NCI-H187 treated with DMSO at 0.1 percent for 48 hours (cell line): ENCODE results near the gene ZYX.
"Not testable (repeated sequence)": the region's sequence is repeated elsewhere in the genome, so short reads cannot be mapped to it uniquely, and the experiment has no call there.

Experiments
- DNase-seq: peaks from one replicate; lab custom pipeline; 2025; lab: John Stamatoyannopoulos, UW

Gene ZYX

DNA sequence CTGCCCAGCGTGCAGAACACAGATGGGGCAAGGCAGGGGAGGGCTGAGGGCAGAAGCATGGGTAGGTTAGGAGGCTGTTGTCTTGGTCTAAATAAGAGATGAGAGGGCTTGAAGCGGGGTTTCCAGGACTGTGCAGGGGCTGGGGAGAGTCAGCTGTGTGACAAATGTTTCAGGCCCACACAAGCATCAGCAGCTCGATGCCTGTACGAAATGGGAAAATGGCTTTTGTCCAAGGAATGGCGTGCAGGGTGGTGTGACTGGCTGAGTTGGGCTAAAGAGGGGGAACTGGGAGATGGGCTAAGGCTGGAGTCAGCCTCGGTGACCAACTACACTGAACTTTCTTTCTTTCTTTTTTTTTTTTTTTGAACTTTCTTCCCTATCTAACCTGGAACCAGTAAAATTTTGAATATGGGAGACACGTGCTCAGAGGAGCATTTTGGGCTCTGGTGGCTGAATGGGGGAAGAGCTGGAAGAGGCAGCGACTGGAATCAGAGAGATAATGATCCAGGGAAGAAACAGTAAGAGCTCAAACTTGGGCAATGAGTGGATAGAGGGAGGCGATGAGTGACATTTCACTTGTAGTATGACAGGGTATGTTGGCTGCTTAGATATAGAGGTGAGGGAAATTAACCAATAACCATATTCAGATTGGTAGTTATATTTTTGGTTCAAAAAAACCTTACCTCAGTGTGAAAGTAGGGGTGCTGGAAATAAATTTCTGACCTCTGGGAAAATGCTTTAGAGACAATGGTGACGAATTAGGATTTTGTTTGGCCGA lies 37.7 kb downstream of the ZYX start:
- no peak for DNase-seq

DNA sequence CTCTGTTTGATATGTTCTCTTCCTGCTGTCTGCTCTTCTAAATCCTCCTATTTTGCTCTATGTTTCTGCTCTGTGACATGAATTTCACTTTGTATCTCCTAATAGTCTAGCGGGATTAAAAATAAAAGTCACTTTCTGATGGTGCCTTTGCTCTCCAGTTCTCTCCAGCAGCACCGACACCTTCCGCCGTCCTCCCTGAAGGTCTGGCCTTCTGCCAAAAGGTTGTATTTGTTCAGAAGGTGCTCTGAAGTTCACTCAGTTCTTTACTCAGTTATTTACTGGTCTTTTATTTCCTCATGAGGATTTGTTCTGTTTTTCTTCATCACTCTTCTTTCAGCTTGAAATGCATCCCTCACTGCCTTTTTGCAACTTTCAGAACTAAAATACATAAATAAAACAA lies 38.7 kb downstream of the ZYX start:
- DNase-seq: no peak

DNA sequence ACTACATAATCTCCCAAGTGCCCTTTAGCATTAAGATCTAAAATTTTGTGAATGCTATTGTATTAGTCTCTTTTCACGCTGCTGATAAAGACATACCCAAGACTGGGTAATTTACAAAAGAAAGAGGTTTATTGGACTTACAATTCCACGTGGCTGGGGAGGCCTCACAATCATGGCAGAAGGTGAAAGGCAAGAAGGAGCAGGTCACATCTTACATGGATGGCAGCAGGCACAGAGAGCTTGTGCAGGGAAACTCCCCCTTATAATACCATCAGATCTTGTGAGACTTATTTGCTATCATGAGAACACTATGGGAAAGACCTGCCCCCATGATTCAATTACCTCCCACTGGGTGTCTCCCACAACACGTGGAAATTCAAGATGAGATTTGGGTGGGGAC lies 39.5 kb downstream of the ZYX start:
- not testable (repeated sequence) for DNase-seq

DNA sequence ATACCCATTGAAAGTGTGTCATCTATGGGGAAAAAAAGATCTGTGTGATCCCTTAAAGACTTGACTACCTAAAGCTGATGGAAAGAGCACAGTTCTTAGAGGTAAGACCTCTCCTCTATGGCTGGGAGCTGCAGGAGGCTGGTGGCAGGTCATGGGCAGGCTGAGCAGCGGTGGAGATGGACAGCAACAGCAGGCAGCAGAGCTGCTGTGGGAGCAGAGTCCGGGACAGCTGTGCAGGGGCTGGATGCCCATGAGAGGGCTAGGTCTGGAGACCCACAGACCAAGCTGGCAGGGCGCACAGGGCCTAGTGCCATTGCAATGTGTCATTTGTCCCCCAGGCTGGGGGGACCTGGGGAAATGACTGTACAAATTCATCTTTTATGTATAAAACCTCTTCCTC lies 40.9 kb downstream of the ZYX start:
- no peak for DNase-seq

DNA sequence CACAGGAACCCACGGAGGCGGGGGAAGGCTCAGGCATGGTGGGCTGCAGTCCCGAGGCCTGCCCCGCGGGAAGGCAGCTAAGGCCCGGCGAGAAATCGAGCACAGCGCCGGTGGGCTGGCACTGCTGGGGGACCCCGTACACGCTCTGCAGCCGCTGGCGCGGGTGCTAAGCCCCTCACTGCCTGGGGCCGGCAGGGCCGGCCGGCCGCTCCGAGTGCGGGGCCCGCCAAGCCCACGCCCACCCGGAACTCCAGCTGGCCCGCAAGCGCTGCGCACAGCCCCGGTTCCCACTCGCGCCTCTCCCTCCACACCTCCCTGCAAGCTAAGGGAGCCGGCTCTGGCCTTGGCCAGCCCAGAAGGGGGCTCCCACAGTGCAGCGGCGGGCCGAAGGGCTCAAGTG lies 43.3 kb downstream of the ZYX start:
- not testable (repeated sequence) for DNase-seq

DNA sequence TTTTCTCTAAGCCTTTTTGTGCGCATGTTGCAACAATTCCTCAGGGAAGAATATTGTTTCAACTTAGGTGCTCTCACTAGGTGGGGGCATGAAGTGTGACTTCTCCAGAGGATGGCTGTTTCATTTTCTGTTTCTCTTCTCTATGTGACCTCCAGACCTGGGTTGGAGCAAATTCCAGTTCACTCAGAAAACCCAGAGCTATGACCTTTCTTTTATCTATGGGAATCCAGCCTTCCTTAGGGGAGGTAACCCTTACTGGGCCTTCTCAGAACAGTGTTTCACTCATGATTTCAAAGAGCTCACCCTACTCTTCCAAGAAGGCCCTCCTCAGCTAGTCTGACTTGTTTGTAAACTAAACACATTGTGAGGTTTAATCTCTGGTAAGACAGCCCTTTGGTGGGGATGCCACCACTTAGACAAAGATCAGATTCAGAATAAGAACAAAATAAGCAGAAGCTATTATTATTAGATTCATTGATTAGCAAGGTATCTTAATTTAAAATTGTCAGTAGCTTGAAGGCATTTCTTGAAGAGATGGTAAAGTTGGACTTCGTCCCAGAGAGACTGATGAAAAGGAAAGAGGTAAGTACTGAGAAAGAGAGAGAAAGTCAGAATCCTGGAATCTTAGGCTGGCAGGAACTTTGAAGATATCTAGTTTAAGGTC lies 45.5 kb downstream of the ZYX start:
- no peak for DNase-seq

DNA sequence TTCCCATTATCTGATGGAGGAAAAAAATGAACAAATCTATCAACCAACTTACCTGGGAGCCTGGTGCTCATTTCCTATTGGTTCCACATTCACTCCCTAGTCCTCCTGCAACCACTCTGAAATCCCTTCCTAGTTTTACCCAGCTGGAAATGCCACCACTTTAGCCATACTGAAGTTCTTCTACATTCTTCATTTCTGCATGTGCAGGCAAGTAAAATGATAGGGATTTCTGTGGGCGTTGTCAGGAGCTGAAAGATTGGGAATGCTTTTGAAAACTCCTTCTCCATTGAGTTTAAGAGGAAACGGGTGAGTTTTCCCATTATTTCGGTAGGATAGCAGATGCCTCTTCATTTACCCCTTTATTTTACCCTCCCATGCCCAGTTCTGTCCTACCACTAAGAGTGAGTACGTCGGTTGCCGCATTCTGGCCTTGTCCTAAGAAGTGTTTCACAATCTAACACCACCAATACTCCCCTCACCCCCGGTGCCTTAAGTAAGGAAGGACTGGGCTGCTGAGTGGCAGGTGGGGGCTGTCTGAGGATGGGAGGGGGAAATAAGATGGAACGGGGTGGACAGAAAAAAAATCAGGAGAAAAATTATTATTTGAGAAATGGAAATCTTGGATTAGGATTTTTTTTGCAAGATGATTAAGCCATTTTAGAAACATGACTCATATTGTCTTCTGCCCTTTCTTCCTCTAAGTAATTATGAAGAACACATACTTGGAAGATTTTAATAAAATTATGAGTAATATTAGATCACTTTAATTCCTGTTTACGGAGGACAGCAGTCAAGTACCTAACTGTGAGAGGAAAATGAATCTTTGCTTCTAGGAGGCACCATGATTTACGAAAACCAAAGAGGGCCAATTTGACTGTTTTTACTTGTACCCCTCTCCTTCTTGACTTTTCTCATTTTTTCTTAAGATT lies 48.9 kb downstream of the ZYX start:
- DNase-seq: no peak

DNA sequence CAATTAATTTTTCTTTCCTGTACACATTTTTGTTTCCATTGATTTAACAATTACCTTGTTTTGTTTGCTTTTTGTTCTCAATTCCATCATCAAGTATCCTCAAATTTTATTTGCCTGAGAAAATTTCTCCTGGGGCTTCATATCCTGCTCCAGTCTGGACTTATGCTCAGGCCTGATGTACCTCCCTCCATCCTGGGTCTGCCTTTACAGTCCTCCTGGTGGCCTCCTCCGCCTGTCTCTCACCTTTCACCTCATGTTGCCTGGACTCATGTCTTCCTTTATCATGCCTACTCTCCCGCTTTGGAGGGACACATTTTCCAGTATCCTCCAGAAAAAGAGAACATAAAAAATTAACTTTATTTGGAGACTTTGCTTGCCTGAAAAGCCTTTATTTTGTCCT lies 50.0 kb downstream of the ZYX start:
- DNase-seq: no peak

DNA sequence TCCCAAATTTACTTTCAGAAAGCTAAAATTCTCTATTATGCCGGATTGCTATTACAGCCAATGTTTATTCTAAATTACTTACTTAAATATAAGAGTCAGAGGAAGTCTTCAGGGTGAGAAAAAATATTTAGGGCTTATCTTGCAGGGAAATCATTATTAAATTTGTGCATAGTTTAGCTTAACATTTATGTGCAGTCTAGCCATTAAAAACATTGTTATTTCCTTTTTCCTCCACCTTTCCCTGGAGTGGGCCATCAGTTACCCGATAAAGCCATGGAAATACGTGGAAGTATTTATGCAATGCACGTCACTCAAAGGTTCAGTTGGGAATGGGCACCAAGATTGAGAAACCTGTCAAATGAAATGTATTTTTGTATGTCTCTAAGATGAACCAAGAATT lies 52.6 kb downstream of the ZYX start:
- DNase-seq: no peak

DNA sequence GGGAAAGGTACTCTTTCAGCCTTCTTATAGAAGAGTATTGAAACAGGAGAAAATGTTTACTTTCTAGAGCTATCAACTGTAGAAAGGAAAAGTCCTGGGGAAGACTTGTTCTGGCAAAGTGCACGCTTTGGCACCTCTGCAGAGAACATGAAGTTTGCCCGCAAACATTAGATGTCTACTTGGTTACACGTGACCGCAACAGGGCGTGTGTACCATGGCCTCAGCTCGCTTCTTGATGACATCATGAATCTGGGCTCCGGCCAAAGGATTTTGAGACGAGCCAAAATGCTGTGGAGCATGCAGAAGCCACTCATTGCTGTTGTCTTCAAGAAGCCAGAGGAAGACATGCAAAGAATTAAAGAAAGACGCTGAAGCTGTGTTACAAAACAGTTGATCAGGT lies 53.5 kb downstream of the ZYX start:
- no peak for DNase-seq

DNA sequence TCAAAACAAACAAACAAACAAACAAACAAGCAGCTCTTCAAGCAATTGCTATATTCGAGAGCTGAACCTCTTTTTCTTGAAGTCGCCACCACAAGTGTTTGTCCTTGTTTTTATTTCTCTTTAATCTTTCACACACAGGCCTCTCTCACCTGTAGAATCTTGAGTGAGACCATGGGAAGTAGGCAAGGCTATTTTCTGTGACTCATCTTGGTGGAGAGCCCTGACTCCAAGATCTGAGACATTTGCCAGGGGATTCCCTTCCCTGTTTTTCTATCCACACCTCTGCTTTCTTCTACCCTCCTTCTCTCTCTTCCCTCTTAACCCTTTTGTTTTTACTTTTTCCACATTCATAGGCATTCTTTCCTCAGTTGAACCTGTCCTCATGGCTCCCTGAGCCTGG lies 54.1 kb downstream of the ZYX start:
- DNase-seq: no peak

DNA sequence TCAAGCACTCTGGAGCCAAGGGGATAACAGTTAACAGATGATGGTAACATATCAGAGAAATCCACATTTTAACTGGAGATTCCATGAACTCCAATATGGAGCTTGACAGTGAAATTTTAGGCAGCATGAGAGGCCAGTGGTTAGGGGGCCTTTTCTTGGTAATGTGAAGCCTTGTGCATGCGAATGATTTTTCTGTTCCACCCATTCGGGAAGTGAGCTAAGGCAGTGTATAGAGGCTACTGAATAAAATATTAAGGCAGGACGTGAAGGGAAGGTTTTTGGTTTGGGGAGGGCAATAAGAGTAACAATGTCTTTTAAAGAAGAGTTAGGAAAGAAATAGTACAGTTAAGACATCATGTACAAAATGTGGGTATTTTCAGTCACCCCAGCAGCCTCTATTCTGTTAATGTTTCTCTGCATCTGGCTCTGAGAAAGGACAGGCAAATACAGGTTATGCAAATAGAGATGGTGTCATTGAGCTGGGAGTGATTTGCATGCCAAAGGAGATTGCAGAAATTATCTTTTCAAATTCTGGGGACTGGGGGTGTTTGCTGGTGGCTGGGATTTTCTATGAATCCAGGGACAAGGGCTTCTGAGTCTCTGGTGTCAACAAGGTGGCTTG lies 55.3 kb downstream of the ZYX start:
- DNase-seq: no peak

DNA sequence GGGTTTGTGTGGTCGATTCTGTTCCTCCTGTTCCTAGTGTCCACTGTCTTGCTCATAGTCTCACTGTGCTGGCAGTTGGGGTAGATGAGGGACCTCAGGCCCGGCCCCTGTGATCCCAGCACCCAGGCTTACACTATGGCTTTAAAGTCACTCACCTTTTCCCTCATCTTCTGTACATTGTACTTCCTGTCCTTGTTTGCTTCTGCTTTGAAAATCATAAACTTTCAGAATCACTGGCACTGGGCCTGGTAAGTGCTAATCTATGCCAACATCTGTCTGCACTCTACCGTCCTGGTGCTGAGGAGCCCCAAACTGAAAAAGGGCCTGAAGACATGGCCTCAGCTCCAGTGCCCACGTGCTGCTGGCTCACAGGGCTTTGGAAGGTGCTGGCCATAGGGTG lies 56.4 kb downstream of the ZYX start:
- DNase-seq: no peak

DNA sequence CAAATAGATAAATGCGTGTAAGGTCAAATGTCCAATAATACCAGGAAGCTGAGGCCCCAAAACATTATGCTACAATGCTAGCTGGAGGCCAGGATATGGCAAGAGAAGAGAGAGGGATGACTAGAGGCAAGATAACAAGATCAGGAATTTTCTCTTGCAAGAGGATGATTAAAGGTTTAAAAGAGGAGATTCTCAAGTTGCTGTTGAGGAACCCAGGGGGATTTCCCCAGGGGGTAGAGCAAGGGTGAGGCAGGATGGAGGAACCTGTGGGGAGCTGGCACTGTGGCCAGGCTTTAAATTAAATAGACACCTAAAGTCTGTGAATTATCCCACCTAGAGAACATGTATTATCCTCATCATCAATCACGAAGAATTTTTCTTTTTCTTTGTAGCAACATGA lies 58.7 kb downstream of the ZYX start:
- no peak for DNase-seq
